Fibroblast of skin of right biceps (primary cell): ENCODE results near the gene NXPH1.
A peak's percentile ranks its signal among the peaks of the same experiment; 100 is the strongest.

Experiments
- DNase-seq: peaks from one replicate; pipeline ENCODE4 v3.0.0-alpha.2; 2013

The NXPH1 gene

GRCh38 chr7:8433477-8434289 is at the start of gene NXPH1:
Gene NXPH1, plus strand, starts transcription at chr7:8433609.
- DNase-seq: no peak

DNA sequence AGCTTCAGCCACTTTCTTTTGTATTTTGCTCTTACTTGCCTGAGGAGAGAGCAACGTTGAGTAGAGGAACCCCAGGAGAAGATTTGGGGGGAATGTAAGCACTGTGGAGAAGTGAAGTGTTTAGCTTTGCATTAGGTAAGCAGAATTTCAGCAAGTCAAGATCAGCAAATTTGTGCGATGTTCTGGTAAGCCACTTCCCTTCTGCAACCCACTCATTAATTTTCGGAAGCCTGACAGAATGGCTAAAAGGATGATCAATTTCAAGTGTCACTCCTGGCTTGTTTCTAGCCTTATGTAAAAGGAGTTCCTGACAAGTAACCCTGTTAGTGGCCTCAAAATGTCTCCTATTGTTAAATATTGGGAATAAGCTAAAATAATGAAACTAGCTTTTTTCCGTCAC is 48.5 kb upstream of the NXPH1 start:
- no peak for DNase-seq

DNA sequence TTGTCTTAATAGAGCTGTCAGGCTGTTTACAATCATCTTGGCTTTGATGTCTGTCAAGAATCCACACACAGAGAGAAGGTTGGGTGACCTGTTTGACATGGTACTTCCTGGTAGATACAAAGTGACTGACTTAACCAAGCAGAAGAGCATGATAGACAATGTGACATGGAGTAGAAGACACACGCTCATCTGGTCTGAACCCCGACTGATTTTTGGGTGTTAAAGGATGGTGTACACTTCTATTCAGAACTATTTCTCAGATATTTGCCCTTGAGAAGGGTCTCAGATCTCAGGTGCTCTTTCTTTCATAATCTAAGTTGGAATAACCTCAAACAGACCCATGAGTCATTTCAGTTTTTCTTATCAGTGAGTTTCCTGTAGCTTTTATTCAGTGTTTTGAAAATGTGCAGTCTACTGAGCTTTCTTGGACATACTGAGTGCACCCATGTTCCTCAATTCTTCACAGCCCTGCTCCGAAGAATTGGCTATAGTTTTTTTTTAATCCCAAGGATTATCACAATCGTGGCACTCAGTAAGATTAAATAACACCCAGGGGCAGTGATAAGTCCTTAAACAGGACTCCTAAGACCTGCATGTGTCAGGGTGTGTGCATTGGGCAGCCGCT is 46.4 kb upstream of the NXPH1 start:
- no peak for DNase-seq

- no peak for DNase-seq
Observed at GRCh38 chr7:8387551-8388256, 45.7 kb upstream of the NXPH1 start.

DNA sequence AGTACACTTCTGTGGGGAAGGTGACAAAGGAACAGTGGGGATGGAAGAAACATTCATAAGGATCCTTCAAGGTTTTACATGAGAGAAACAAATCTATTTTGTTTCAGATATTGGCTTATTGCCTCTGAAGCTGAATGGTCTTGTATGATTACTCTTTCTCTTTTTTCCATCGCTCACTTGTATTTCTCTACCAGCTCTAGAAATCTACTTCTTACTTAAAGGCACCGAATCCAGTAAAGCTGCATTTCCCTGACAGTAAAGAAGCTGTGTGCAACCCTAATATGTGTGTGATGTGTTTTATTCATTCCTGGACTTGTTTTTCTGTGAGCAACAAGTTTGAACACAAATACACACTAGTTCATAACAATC is 45.2 kb upstream of the NXPH1 start:
- no peak for DNase-seq

GRCh38 chr7:8389593-8390261 is 43.7 kb upstream of the NXPH1 start:
- no peak for DNase-seq

DNA sequence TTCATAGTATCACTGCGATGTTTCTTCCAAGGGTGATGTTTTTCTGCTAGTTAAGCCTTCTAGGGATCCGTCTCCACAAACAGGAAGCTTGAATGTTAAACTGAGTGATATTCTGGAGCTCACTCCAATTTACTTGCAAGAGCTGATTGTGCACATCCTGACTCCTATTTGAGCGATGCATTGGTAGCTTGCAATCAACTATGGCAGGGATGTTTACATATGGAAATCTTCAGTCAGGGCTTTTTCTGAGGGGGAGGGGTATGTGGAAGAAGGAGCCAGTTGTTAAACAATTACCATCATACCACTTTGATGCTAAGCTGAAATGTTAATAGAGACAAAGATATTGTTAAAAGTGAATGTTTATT is 43.2 kb upstream of the NXPH1 start:
- no peak for DNase-seq

DNA sequence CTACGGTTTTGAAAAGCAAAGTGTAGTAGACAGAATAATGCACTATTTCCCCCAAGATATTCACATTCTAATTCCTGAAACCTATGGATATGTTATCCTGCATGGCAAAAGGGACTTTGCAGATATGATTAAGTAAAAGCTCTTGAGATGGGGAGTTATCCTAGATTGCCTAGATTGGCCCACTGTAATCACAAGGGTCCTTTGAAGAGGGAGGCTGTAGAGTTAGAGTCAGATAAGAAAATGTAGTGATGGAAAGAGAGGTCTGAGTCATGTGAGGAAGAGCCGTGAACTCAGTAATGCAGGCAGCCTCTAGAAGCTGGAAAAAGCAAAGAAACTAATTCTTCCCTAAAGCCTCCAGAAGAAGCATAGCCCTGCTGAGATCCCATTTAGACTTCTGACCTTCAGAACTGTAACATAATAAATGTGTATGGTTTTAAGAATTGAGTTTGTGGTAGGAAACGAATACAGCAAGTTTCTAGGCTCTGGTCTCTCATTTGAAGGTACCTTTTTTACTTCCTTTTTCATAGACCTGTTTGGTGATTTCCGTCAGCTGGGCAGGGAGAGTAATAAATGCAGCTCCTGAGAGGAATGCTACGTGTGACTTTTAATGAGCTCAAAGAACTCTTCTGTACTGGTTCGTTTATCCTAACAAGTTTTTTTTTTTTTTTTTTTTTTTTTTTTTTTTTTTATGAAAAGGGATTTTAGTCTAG is 41.9 kb upstream of the NXPH1 start:
- DNase-seq: no peak

DNA sequence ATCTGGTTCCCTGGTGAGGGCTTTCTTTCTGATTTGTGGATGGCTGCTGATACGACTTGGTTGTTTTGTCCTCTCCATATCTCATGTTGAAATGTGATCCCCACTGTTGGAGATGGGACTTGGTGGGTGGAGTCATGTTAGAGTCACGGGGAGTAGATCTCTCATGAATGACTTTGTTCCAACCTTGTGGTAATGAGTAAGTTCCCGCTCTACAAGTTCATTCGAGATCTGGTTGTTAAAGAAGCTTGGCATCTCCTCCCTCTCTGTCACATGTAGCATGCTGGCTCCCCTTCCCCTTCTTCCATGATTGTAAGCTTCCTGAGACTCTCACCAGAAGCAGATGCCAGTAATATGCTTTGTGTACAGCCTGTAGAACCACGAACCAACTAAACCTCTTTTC is 37.1 kb upstream of the NXPH1 start:
- DNase-seq: no peak

GRCh38 chr7:8408871-8409270 is 24.5 kb upstream of the NXPH1 start:
- no peak for DNase-seq

- no peak for DNase-seq
Observed at GRCh38 chr7:8411103-8411502, 22.3 kb upstream of the NXPH1 start.

GRCh38 chr7:8413600-8413999 is 19.8 kb upstream of the NXPH1 start:
- no peak for DNase-seq

DNA sequence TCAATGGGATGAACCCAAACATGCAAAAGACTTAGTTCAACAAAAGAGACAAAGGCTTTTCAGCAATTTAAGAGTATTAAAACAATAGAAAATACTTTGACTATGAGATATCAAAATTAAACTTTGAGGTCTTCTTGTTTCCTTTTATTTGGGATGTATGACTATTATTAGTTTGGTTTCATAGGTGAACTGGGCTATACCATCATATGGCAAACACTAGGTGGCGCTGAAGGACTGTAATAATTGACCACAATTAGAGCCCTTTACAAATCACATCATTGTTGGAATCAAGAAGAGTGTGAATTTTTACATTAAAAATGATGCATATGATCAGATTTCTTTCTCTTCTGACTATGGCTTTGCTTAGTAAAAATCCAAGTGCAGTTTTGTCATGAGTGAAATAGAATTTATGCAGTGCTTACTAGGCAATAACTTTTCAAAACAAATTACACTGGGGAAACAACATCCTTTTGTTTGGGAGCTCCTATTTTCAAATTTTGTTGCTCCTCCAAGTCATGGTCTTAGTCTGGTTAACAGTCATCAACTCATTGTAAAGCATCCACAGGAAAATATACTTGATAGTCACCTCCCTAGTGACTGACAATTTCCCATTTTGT is 14.7 kb upstream of the NXPH1 start:
- peak; percentile 46 for DNase-seq

- DNase-seq: no peak
Observed at GRCh38 chr7:8422177-8422576, 11.2 kb upstream of the NXPH1 start.

DNA sequence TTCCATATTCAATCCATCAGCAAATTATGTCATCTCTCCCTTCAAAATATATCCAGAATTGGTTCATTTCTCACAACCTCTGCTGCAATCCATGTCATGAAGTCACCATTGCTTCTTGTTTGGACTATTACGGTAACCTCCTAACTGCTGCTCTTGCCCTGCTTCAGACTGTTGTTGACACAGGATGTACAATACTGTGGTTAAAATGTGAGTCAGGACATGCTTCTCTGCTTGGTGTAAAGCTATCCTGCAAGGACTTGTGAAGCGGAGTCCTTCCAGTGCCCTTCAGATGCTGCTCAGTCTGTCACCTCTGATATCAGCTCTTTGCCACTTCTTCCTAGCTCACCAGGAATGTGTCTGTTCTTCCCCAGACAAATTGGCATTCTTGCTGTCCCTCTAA is 10.4 kb upstream of the NXPH1 start:
- no peak for DNase-seq

DNA sequence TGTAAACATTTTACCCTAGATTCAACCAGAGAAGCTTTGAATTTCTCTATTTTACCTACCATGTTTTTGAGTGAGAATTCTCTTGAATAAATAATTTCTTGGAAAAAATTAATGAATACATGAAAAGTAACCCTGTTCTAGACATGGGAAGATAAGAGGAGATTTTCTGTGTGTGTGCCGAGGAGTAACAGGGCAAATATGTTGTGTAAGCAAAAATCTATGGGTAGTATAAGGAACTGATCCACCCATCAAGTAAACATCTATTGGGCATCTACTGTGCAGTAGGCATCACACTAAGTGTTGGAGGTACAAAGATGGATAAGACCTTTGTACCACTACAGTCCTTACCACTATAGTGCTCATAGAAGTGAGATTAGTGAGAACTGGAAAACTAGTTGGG is 8.2 kb upstream of the NXPH1 start:
- DNase-seq: no peak

GRCh38 chr7:8430643-8431042 is 2.8 kb upstream of the NXPH1 start:
- DNase-seq: no peak

GRCh38 chr7:8434290-8435002 is 1.0 kb downstream of the NXPH1 start:
- no peak for DNase-seq

DNA sequence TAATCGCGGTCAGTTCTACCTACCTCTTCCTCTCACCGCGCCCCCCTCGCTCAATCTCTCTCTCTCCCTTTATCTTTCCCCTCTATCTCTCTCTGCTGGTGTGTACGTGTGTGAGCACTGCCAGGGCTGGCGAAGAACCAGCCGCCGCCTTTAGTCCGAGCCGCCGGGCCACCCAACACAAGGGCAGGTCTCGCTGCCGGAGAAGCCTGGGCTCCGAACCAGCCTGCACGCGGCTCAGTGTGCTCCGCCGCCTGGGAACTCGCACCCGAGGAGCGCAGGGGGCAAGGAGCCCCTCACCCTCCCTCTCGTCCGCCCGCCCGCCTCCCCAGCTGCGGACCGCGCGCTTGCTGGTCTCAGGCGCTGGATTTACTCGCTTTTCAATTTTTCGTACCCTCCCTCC is 1.7 kb downstream of the NXPH1 start:
- DNase-seq: no peak

GRCh38 chr7:8435590-8436545 is 2.5 kb downstream of the NXPH1 start:
- no peak for DNase-seq

- DNase-seq: no peak
Observed at GRCh38 chr7:8436965-8437364, 3.6 kb downstream of the NXPH1 start.
